WTC11 (cell line): ENCODE data around the gene CACNA1C.

Experiments
- AR ChIP-seq: fragments of 250-450 bp; sonication (Bioruptor Pico); IDR thresholded peaks from 2 replicates; pipeline ENCODE4 v1.9.0; 2021; ENCODE audit warnings: mild to moderate bottlenecking
- ATF2 ChIP-seq: sonication (generic); formaldehyde crosslinking; IDR thresholded peaks from 2 replicates; pipeline ENCODE4 v1.8.1; 2022; ENCODE audit warnings: low read depth, missing genetic modification reagents, borderline replicate concordance
- CTCF ChIP-seq: fragments of 200-600 bp; IDR thresholded peaks from 2 replicates; pipeline ENCODE4 v1.8.0; 2022; ENCODE audit warnings: antibody characterized with exemption
- GTF2I ChIP-seq: fragments of 250-450 bp; sonication (Bioruptor Pico); conservative IDR thresholded peaks from 2 replicates; pipeline ENCODE4 v1.4.0; 2021; ENCODE audit warnings: mild to moderate bottlenecking
- MAX ChIP-seq: sonication (generic); formaldehyde crosslinking; IDR thresholded peaks from 2 replicates; pipeline ENCODE4 v1.8.0; 2022; ENCODE audit warnings: mild to moderate bottlenecking, missing genetic modification reagents
- MYBL2 ChIP-seq: sonication (generic); formaldehyde crosslinking; IDR thresholded peaks from 2 replicates; pipeline ENCODE4 v1.8.1; 2023; ENCODE audit warnings: mild to moderate bottlenecking, moderate library complexity, missing genetic modification reagents
- PRRX2 ChIP-seq: fragments of 250-450 bp; sonication (Bioruptor Pico); IDR thresholded peaks from 2 replicates; pipeline ENCODE4 v1.8.0; 2021; ENCODE audit warnings: mild to moderate bottlenecking
- RORB ChIP-seq: fragments of 250-450 bp; sonication (Bioruptor Pico); IDR thresholded peaks from 2 replicates; pipeline ENCODE4 v1.9.0; 2021; ENCODE audit warnings: mild to moderate bottlenecking
- SP1 ChIP-seq: sonication (generic); formaldehyde crosslinking; conservative IDR thresholded peaks from 2 replicates; pipeline ENCODE4 v1.8.1; 2022; ENCODE audit warnings: missing genetic modification reagents
- TCF7 ChIP-seq: sonication (generic); formaldehyde crosslinking; IDR thresholded peaks from 2 replicates; pipeline ENCODE4 v1.8.0; 2022; ENCODE audit warnings: mild to moderate bottlenecking, low read depth, missing genetic modification reagents, moderate library complexity

DNA sequence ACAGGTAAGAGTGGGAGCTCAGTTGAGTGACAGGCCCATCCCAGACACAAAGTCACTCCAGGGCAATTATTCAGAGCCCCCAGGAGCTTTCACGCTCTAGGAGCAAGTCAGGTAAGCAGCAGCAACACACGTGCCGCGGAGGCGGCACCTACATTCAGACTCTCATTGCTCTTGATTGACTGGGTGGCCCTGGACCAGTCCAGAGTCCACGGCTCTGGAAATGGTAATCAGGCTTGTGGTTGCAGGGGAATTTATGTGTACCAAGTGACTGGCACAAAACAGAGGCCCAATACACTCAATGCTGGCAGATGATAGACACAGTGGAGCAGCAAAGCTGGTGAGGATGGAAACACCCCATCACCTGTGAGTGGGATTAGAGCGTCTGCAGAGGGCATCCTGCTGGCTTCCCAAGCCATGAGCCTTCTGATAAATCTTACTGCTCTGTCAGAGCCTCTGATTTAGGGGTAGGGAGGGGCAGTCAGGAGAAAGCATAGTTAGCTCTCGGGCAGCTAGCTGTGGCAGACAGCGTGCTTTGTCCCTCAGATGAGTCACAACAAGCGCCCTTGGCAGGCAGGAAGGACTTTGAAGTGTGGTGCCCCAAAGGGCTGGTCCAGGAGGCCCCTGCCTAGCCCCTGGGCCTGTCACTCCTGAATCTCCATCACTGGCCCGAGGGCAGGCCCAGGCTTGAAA is 344.7 kb downstream of the CACNA1C start:
- TF ChIP-seq ATF2 (CRISPR knock-in tag): no peak
- no peak for TF ChIP-seq CTCF
- TF ChIP-seq MAX: no peak
- no peak for TF ChIP-seq AR (CRISPR knock-in tag)
- TF ChIP-seq SP1 (CRISPR knock-in tag): no peak
- no peak for TF ChIP-seq PRRX2 (CRISPR knock-in tag)
- TF ChIP-seq RORB (CRISPR knock-in tag): no peak
- no peak for TF ChIP-seq TCF7
- TF ChIP-seq MYBL2 (CRISPR knock-in tag): no peak
- no peak for TF ChIP-seq GTF2I
